Measurements from ENCODE around the gene TMEM40. TPM values are rescaled to one million over a fixed set of nuclear protein-coding genes. Genes with fewer than 3 reads are reported as not detected.
A peak's percentile ranks its signal among the peaks of the same experiment; 100 is the strongest.

The TMEM40 gene
- total RNA-seq, 6 experiments from 2014 or later = 0.35 to 1.1 (median 0.51) TPM; not detected in 3

DNA sequence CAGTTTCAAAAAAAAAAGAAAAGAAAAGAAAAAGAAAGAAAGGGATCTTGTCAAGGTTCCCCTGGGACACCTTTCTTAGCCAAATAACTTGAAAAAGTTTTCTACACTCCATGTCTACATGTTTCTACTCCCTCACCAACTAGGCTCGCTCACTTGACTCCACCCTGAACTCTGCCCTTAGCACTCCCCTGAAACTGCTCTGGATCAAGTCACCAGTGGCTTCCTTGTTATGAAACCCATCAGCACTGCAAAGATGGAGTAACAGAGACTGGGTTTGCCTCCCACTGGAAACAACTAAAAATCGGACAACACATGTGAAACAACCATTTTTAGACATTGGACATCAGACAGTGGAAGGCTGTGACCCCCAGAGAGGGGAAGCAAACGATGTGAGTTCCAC is 36.8 kb downstream of the TMEM40 start:
- DNase-seq (no peak), ATAC-seq (no peak)
- Histone ChIP-seq H3K4me1 (peaks cover 0 to 6% (median 2%) of the 10 kb centered on the region in 4 donors), H3K27ac (no peak overlapping the region), H3K9me3 (no peaks in the 10 kb centered on the region), H3K27me3 (no peaks in the 10 kb centered on the region), H3K4me3 (no peak overlapping the region), H3K36me3 (no peaks in the 10 kb centered on the region)
- TF ChIP-seq POLR2A (IDR thresholded peaks at IDR 0.05) = no peak
- TF ChIP-seq, protein P1, sequence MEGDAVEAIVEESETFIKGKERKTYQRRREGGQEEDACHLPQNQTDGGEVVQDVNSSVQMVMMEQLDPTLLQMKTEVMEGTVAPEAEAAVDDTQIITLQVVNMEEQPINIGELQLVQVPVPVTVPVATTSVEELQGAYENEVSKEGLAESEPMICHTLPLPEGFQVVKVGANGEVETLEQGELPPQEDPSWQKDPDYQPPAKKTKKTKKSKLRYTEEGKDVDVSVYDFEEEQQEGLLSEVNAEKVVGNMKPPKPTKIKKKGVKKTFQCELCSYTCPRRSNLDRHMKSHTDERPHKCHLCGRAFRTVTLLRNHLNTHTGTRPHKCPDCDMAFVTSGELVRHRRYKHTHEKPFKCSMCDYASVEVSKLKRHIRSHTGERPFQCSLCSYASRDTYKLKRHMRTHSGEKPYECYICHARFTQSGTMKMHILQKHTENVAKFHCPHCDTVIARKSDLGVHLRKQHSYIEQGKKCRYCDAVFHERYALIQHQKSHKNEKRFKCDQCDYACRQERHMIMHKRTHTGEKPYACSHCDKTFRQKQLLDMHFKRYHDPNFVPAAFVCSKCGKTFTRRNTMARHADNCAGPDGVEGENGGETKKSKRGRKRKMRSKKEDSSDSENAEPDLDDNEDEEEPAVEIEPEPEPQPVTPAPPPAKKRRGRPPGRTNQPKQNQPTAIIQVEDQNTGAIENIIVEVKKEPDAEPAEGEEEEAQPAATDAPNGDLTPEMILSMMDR (IDR thresholded peaks at IDR 0.05) = no peak
- intact Hi-C loops (cut with DNase I) = no loop called here
- WGBS (ENCODE audit: insufficient coverage, low coverage, low lambda C conversion rate, missing lambda C conversion rate) = 61% methylated on average over 3 of the region's 3 CpGs

DNA sequence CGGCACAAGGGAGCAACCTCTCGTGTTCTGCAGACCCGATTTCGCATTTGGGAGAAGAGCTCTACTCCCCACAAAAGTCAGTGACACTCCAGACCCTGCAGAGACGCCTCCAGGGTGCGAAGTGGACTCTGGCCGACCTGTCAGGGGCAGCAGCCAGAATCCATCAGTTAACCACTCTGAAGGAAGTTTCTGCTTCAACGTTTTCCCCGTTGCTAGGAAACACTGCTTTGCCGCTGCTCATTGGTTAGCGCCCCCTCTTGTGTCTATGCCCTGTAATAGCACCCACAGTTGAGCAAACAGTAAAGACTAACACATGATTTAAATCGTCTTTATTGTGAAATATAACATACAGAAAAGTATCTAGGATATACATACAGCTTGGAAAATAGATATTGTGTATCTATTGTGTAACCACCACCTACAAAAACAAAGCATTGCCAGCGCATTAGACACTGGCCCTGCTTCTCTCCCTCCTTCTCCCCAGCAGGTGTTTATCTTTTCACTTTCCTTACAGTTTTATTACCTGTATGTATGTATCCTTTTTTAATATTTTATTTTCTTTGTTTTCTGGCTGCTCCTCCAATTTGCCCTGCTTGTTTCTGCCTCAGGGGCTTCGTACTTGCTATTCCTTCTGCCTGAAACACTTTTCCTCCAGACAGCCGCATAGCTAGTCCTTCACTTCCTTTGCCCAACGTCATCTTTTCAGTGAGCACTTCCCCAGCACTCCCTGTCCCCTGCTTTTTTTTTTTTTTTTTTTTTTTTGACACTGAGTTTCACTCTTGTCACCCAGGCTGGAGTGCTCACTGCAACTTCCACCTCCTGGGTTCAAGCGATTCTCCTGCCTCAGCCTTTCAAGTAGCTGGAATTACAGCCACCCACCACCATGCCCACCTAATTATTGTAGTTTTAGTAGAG is 38.8 kb downstream of the TMEM40 start:
- Histone ChIP-seq H3K27ac (no peak overlapping the region), H3K36me3 (no peaks in the 10 kb centered on the region), H3K4me1 (peaks cover 0 to 6% (median 2%) of the 10 kb centered on the region in 4 donors), H3K4me3 (no peak overlapping the region), H3K27me3 (no peaks in the 10 kb centered on the region), H3K9me3 (no peaks in the 10 kb centered on the region)
- ATAC-seq = peak; percentile 98 to 100 (median 100)
- 7% methylated on average over 16 of the region's 17 CpGs for WGBS (ENCODE audit: insufficient coverage, low coverage, low lambda C conversion rate, missing lambda C conversion rate)
- peak; percentile 64 to 82 (median 75) for DNase-seq
- intact Hi-C loops (cut with DNase I) = no loop called here
- no peak for TF ChIP-seq POLR2A (IDR thresholded peaks at IDR 0.05)
- TF ChIP-seq, protein P1 (IDR thresholded peaks at IDR 0.05) = peak; percentile 87 to 97 (median 92)

DNA sequence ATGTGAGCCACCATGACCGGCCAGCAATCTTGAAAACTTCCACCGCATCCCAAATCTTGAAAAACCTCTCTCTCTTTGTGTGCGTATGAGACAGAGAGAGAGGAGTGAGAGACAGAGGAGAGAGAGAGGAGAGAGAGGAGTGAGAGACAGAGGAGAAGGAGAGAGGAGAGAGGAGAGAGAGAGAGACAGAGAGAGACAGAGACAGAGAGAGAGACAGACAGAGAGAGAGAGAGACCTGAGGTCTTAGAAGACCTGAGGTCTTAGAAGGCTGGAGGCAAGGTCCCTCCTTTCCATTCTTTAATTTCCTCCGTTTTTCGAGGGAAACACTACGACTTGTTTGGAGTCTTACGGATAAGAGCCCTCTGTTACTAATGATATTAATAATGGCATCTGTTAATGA is 39.5 kb downstream of the TMEM40 start:
- no peak for TF ChIP-seq POLR2A (IDR thresholded peaks at IDR 0.05)

DNA sequence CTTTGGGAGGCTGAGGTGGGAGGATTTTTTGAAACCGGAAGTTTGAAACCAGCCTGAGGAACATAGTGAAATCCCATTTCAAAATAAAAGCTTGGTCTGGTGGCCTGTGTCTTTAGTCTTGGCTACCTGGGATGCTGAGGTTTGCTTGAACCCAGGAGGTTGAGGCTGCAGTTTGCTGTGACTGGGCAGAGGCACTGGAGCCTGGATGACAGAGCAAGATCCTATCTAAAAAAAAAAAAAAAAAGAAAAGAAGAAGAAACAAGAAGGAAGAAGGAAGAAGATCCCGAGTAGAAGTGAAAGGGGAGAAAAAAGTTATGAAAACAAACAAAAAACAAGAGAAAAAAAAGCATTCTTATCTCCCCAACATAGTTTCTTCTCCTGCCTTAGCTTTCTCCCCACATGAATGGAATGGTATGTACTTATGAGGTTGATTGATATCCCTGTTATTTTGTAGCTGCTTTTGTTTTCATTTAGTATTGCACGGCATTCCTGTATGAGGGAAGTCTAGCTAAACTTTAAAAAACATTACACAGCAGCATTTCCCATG is 42.4 kb downstream of the TMEM40 start:
- Histone ChIP-seq H3K4me1 (peaks cover 0 to 6% (median 2%) of the 10 kb centered on the region in 4 donors), H3K9me3 (no peaks in the 10 kb centered on the region), H3K36me3 (no peaks in the 10 kb centered on the region), H3K4me3 (no peak overlapping the region), H3K27ac (no peak overlapping the region), H3K27me3 (no peaks in the 10 kb centered on the region)
- TF ChIP-seq POLR2A (IDR thresholded peaks at IDR 0.05) = no peak
- TF ChIP-seq, protein P1 (IDR thresholded peaks at IDR 0.05) = no peak
- WGBS (ENCODE audit: insufficient coverage, low coverage, low lambda C conversion rate, missing lambda C conversion rate) = 40% methylated on average over 3 of the region's 3 CpGs
- DNase-seq (no peak), ATAC-seq (no peak)
- intact Hi-C loops (cut with DNase I) = no loop called here

More for the DNA sequence above, 39.5 kb downstream of the TMEM40 start:
- intact Hi-C loops (cut with DNase I) = no loop called here
- no peak overlapping the region for H3K27ac ChIP-seq
- DNase-seq (no peak), ATAC-seq (no peak)
- no peak overlapping the region for H3K4me3 ChIP-seq
- peaks cover 0 to 6% (median 2%) of the 10 kb centered on the region in 4 donors for H3K4me1 ChIP-seq
- no peaks in the 10 kb centered on the region for H3K27me3 ChIP-seq
- no peaks in the 10 kb centered on the region for H3K9me3 ChIP-seq
- WGBS (ENCODE audit: insufficient coverage, low coverage, low lambda C conversion rate, missing lambda C conversion rate) = 21% methylated on average over 6 of the region's 7 CpGs
- no peaks in the 10 kb centered on the region for H3K36me3 ChIP-seq

DNA sequence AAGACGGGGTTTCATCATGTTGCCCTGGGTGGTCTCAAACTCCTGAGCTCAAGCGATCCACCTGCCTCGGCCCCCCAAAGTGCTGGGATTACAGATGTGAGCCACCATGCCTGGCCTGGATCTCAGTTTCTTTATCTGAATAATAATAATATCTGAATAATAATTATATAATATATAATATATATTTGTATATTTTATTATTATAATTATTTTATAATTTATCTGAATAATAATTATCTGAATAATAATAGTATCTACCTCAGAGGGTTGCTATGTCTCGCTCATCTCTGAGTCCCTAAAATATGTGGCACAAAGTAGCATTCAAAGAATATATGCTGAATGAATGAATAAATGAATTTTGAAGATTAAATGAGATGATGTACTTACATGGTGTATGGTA is 44.8 kb downstream of the TMEM40 start:
- Histone ChIP-seq H3K9me3 (no peaks in the 10 kb centered on the region), H3K27ac (no peak overlapping the region), H3K4me1 (no peaks in the 10 kb centered on the region), H3K4me3 (no peak overlapping the region), H3K36me3 (no peaks in the 10 kb centered on the region), H3K27me3 (no peaks in the 10 kb centered on the region)
- WGBS (ENCODE audit: insufficient coverage, low coverage, low lambda C conversion rate, missing lambda C conversion rate) = 87% methylated on average over 4 of the region's 4 CpGs
- intact Hi-C loops (cut with DNase I) = no loop called here
- TF ChIP-seq, protein P1 (IDR thresholded peaks at IDR 0.05) = no peak
- TF ChIP-seq POLR2A (IDR thresholded peaks at IDR 0.05) = no peak
- DNase-seq (no peak), ATAC-seq (no peak)
